ENCODE results near the gene USP48.

- TF ChIP-seq CTCF (IDR thresholded peaks at IDR 0.05) (no peak), RAD21 (conservative IDR thresholded peaks at IDR 0.05 in 1 of 2, IDR thresholded peaks at IDR 0.05 in 1 of 2) (no peak), POLR2A (IDR thresholded peaks at IDR 0.05; ENCODE audit: low read length) (no peak)
- TF ChIP-seq, protein P1, sequence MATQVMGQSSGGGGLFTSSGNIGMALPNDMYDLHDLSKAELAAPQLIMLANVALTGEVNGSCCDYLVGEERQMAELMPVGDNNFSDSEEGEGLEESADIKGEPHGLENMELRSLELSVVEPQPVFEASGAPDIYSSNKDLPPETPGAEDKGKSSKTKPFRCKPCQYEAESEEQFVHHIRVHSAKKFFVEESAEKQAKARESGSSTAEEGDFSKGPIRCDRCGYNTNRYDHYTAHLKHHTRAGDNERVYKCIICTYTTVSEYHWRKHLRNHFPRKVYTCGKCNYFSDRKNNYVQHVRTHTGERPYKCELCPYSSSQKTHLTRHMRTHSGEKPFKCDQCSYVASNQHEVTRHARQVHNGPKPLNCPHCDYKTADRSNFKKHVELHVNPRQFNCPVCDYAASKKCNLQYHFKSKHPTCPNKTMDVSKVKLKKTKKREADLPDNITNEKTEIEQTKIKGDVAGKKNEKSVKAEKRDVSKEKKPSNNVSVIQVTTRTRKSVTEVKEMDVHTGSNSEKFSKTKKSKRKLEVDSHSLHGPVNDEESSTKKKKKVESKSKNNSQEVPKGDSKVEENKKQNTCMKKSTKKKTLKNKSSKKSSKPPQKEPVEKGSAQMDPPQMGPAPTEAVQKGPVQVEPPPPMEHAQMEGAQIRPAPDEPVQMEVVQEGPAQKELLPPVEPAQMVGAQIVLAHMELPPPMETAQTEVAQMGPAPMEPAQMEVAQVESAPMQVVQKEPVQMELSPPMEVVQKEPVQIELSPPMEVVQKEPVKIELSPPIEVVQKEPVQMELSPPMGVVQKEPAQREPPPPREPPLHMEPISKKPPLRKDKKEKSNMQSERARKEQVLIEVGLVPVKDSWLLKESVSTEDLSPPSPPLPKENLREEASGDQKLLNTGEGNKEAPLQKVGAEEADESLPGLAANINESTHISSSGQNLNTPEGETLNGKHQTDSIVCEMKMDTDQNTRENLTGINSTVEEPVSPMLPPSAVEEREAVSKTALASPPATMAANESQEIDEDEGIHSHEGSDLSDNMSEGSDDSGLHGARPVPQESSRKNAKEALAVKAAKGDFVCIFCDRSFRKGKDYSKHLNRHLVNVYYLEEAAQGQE (IDR thresholded peaks at IDR 0.05), result no peak
These were observed 16.8 kb upstream of the USP48 start for GRCh38 chr1:21799730-21800129.
